RCC 7860 (cell line): Measurements from ENCODE around the gene GATAD2B.
A peak's percentile ranks its signal among the peaks of the same experiment; 100 is the strongest.
"Not testable (repeated sequence)": the region's sequence is repeated elsewhere in the genome, so short reads cannot be mapped to it uniquely, and the experiment has no call there.

Experiments
- DNase-seq: peaks from one replicate; pipeline ENCODE4 v3.0.0-alpha.2; 2015; ENCODE audit warnings: low spot score
- FAIRE-seq: peaks from 2 replicates; lab custom pipeline; 2012; peaks lifted over from hg19 to GRCh38; lab: Jason Lieb, UNC

The GATAD2B gene

GRCh38 chr1:153899509-153899908 lies 23.3 kb downstream of the GATAD2B start:
- FAIRE-seq, result no peak
- DNase-seq, result no peak

GRCh38 chr1:153895866-153896265 lies 26.9 kb downstream of the GATAD2B start:
- FAIRE-seq, DNase-seq: not testable (repeated sequence)

GRCh38 chr1:153891042-153891441 lies 31.7 kb downstream of the GATAD2B start:
- FAIRE-seq, DNase-seq: not testable (repeated sequence)

- DNase-seq (no peak), FAIRE-seq (no peak)
These were observed 34.2 kb downstream of the GATAD2B start for GRCh38 chr1:153888533-153888932.

- DNase-seq (no peak), FAIRE-seq (no peak)
These were observed 36.6 kb downstream of the GATAD2B start for GRCh38 chr1:153886127-153886526.

GRCh38 chr1:153883223-153883622 lies 39.5 kb downstream of the GATAD2B start:
- no peak for DNase-seq
- FAIRE-seq, result no peak

- DNase-seq (no peak), FAIRE-seq (no peak)
These were observed 40.4 kb downstream of the GATAD2B start for GRCh38 chr1:153882296-153882912.

GRCh38 chr1:153881751-153882150 lies 41.0 kb downstream of the GATAD2B start:
- no peak for DNase-seq
- FAIRE-seq, result no peak

- DNase-seq (peak; percentile 86), FAIRE-seq (peak; percentile 59)
These were observed 41.8 kb downstream of the GATAD2B start for GRCh38 chr1:153880962-153881361.

GRCh38 chr1:153880024-153880423 lies 42.7 kb downstream of the GATAD2B start:
- no peak for DNase-seq
- no peak for FAIRE-seq

- FAIRE-seq (no peak), DNase-seq (no peak)
These were observed 45.7 kb downstream of the GATAD2B start for GRCh38 chr1:153877112-153877511.

GRCh38 chr1:153872934-153873333 lies 49.8 kb downstream of the GATAD2B start:
- DNase-seq (no peak), FAIRE-seq (no peak)

- DNase-seq (no peak), FAIRE-seq (no peak)
These were observed 50.4 kb downstream of the GATAD2B start for GRCh38 chr1:153872331-153872730.

- FAIRE-seq, result no peak
- DNase-seq, result no peak
These were observed 53.3 kb downstream of the GATAD2B start for GRCh38 chr1:153869486-153869885.

- FAIRE-seq, result no peak
These were observed 56.5 kb downstream of the GATAD2B start for GRCh38 chr1:153866045-153866850.

GRCh38 chr1:153860285-153860684 lies 62.5 kb downstream of the GATAD2B start:
- no peak for FAIRE-seq
- no peak for DNase-seq

More at GRCh38 chr1:153866045-153866850, 56.5 kb downstream of the GATAD2B start:
- no peak for DNase-seq

- FAIRE-seq, result no peak
These were observed 65.3 kb downstream of the GATAD2B start for GRCh38 chr1:153857505-153857904.

GRCh38 chr1:153856763-153857162 lies 66.0 kb downstream of the GATAD2B start:
- no peak for FAIRE-seq

More at GRCh38 chr1:153857505-153857904, 65.3 kb downstream of the GATAD2B start:
- no peak for DNase-seq

GRCh38 chr1:153852170-153852569 lies 70.6 kb downstream of the GATAD2B start:
- FAIRE-seq, result no peak
- no peak for DNase-seq

More at GRCh38 chr1:153856763-153857162, 66.0 kb downstream of the GATAD2B start:
- no peak for DNase-seq

GRCh38 chr1:153849487-153850185 lies 73.1 kb downstream of the GATAD2B start:
- DNase-seq, result no peak
- FAIRE-seq, result no peak

- DNase-seq, result no peak
- FAIRE-seq, result no peak
These were observed 74.0 kb downstream of the GATAD2B start for GRCh38 chr1:153848805-153849204.
